GM10266 (cell line): ENCODE results near the gene TMEM151A.

ENCODE experiments used
- DNase-seq: peaks from one replicate; pipeline ENCODE4 v3.0.0; 2012; ENCODE audit errors: extremely low spot score
- CTCF ChIP-seq: IDR thresholded peaks from 2 replicates; pipeline ENCODE4 v1.5.1; 2012; ENCODE audit warnings: mild to moderate bottlenecking, low read depth; ENCODE audit not compliant: control insufficient read depth, insufficient read depth; ENCODE audit errors: missing control alignments

The TMEM151A gene

GRCh38 chr11:66263231-66263630 is 28.5 kb upstream of the TMEM151A start:
- no peak for DNase-seq
- no peak for TF ChIP-seq CTCF

GRCh38 chr11:66263785-66264184 is 27.9 kb upstream of the TMEM151A start:
- no peak for DNase-seq
- no peak for TF ChIP-seq CTCF

- TF ChIP-seq CTCF = no peak
- no peak for DNase-seq
Measured at GRCh38 chr11:66264383-66264782, 27.3 kb upstream of the TMEM151A start.

- DNase-seq = no peak
Measured at GRCh38 chr11:66264914-66265313, 26.8 kb upstream of the TMEM151A start.

GRCh38 chr11:66265531-66266377 is 25.9 kb upstream of the TMEM151A start:
- DNase-seq = no peak
- no peak for TF ChIP-seq CTCF

More at GRCh38 chr11:66264914-66265313, 26.8 kb upstream of the TMEM151A start:
- TF ChIP-seq CTCF = peak; percentile 36

- TF ChIP-seq CTCF = no peak
- no peak for DNase-seq
Measured at GRCh38 chr11:66266378-66267038, 25.2 kb upstream of the TMEM151A start.

- no peak for DNase-seq
Measured at GRCh38 chr11:66267039-66267378, 24.7 kb upstream of the TMEM151A start.

More at GRCh38 chr11:66267039-66267378, 24.7 kb upstream of the TMEM151A start:
- no peak for TF ChIP-seq CTCF
